ENCODE measurements around the gene CD44. TPM values are rescaled to one million over a fixed set of nuclear protein-coding genes. Genes with fewer than 3 reads are reported as not detected.

The CD44 gene
- total and polyA plus RNA-seq, 12 donors: 7.0 to 104 (median 25.2) TPM

- H3K27me3 ChIP-seq: no peaks in the 10 kb centered on the region
- no peak for TF ChIP-seq CTCF (IDR thresholded peaks at IDR 0.05)
- H3K27ac ChIP-seq: peak overlapping the region in 7 of 10 donors; percentile 4 to 98 (median 43)
- H3K4me1 ChIP-seq: peaks cover 0 to 71% (median 13%) of the 10 kb centered on the region in 9 donors
- H3K9me3 ChIP-seq: no peaks in the 10 kb centered on the region
- H3K36me3 ChIP-seq: peaks cover 0 to 31% (median 0%) of the 10 kb centered on the region in 9 donors
- 51 to 66% methylated on average over 2 of the region's 2 CpGs for WGBS, 2 donors
- H3K4me3 ChIP-seq: peak overlapping the region in 7 of 10 donors; percentile 54 to 94 (median 80)
- no peak for DNase-seq
- intact Hi-C loops (cut with DNase I): no loop called here
- ATAC-seq: no peak
Observed at GRCh38 chr11:35141071-35141470, 2.1 kb downstream of the CD44 start.

GRCh38 chr11:35141571-35141971 lies 2.6 kb downstream of the CD44 start:
- no peaks in the 10 kb centered on the region for H3K9me3 ChIP-seq
- DNase-seq: peak; percentile 29 to 30
- ATAC-seq: peak in 4 of 8 donors; percentile 6 to 22 (median 10)
- 78 to 87% methylated on average over 9 of the region's 9 CpGs for WGBS, 2 donors
- intact Hi-C loops (cut with DNase I): no loop called here
- peaks cover 0 to 31% (median 0%) of the 10 kb centered on the region in 9 donors for H3K36me3 ChIP-seq
- H3K27ac ChIP-seq: peak overlapping the region in 7 of 10 donors; percentile 4 to 98 (median 43)
- no peak for TF ChIP-seq CTCF (IDR thresholded peaks at IDR 0.05)
- no peaks in the 10 kb centered on the region for H3K27me3 ChIP-seq
- peak overlapping the region in 7 of 10 donors; percentile 54 to 94 (median 80) for H3K4me3 ChIP-seq
- H3K4me1 ChIP-seq: peaks cover 0 to 76% (median 13%) of the 10 kb centered on the region in 9 donors

- Histone ChIP-seq H3K27me3 (no peaks in the 10 kb centered on the region), H3K4me3 (peak overlapping the region in 1 of 10 donors; percentile 94)
Observed at GRCh38 chr11:35142481-35143075, 3.6 kb downstream of the CD44 start.

More at GRCh38 chr11:35142481-35143075, 3.6 kb downstream of the CD44 start:
- TF ChIP-seq CTCF (IDR thresholded peaks at IDR 0.05): no peak
- no peaks in the 10 kb centered on the region for H3K9me3 ChIP-seq
- 85 to 88% methylated on average over 2 of the region's 2 CpGs for WGBS, 2 donors
- ATAC-seq (no peak), DNase-seq (no peak)
- H3K36me3 ChIP-seq: peaks cover 0 to 38% (median 0%) of the 10 kb centered on the region in 9 donors
- peak overlapping the region in 1 of 10 donors; percentile 98 for H3K27ac ChIP-seq
- peaks cover 0 to 84% (median 13%) of the 10 kb centered on the region in 9 donors for H3K4me1 ChIP-seq
- intact Hi-C loops (cut with DNase I): no loop called here
